Retina (tissue), 1 donor: ENCODE data around the gene TALDO1.

Experiments
- DNase-seq: peaks from one replicate; pipeline ENCODE4 v3.0.0-alpha.2; 2016

TALDO1 gene

DNA sequence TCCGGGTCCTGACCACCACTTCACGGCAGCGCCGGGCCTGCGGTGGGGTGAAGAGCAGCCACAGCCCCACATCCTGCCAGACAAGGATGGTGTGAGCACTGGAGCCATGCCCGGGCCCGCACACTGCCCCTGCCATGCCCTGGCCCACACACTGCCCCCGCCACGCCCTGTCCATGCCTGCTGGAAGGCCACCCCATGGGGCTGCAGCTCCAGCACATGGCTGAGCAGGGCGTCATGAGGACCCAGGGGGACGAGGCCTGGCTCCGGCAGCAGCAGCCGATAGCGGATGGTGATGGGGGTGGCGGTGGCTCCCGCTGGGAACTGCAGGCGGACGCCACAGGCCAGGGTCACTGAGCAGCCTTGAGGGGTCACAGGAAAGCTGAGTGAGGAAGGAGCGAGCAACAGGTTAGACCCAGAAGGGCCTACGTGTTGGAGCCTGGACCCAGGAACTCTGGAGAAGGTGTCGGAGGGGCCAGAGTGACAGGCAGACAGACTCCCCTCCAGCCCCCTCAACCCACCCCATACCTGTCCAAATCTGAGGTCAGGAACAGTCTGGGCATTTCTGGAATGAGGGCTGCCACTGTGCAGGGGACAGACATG lies 54.9 kb downstream of the TALDO1 start:
- no peak for DNase-seq

DNA sequence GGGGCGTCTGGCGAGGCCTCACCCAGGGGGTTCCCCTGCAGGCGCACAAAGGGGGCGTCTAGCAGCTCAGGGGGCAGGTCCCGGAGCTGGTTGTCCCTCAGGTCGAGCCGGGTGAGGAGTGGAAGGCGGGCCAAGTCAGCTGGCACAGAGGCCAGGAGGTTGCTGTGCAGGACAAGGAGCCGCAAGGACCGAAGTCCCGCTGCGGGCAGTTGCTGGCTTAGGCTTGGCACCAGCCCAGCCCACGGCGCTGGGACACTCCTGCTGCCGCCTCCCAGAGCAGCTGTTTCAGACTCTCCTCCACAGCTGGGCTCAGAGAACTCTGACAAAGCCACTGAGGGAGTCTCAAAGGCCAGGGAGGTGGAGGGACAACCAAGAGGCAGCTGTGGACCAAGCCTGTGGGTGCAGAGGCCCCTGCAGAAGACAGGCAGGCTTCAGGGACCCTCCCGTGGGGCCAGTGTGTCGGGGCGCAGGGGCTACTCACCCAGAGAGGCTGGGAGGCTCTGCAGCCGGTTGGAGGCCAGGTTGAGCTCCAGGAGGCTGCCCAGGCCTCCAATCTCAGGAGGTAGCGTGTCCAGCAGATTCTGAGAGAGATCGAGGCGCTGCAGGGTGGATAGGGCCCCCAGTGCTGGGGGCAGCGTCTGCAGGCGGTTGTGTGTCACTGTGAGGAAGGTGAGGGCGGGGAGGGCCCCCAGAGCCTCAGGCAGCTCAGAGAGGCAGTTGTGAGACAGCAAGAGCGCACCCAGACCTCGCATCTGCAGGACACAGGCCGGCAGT lies 55.6 kb downstream of the TALDO1 start:
- no peak for DNase-seq

DNA sequence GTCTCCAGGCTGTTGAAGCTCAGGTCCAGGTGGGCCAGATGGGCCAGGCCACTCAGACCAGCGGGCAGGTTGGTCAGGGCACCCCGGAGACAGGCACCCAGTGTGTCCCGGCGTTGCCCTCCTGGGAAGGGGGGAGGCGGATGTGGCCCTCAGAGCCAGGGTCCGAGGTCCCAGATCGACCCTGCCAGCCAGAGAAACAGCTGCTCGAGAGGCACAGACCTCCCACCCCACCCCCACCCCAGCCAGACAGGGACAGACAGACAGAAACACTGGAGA lies 56.1 kb downstream of the TALDO1 start:
- no peak for DNase-seq

DNA sequence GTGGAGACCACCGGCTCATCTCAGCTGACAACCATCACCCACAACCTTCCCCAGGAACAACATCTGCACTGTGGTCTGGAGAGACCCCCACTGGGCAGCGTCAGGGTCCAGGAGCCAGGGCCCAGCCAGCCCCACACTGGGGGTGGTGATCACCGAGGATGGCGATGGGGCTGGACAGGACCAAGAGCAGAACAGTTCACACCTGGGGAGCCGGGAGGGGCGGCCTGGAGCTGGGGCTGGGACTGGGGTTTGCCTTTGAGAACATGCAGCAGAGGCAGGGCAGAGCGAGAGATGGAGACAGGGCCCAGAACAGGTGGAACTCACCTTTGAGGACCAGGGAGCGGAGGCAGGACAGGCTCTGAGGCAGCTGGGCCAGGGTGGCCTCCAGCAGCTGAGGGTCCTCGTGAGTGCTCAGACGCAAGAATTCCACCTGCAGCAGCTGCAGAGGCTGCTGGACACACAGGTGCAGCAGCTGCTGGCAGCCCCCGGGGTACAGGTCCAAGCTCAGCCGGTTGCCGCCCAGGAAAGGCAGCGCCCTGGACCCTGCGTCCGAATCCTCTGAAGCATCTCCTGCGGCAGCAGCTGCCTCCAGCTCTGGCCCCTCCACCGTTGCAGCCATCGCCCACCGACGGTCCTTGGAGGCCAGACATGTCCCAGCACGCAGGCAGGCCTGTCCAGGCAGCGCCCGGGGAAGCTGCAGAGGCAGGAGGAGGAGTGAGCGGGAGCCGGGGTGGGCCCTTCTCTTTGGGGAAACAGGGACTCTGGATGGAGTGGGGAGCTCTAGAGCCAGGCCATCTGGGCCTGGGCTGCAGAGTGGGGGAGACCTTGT lies 56.7 kb downstream of the TALDO1 start:
- DNase-seq: no peak

DNA sequence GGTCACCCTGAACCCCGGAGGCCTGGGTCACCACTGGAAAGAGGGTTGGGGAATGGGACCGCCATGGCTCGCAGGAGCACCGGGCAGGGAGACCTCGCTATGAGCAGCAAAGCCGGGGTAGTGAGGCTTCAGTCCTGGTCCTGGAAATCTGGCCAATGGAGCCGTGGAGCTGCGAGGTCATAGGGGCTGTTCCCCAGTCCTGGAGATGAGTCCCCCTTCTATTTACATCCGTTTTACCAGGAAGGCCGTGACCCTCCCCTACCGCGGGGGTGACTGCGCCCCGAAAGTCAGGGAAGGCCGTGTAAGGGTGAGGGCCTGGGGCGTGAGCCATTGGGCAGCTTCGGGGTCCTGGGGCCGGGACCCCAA lies 57.3 kb downstream of the TALDO1 start:
- peak; percentile 48 for DNase-seq

DNA sequence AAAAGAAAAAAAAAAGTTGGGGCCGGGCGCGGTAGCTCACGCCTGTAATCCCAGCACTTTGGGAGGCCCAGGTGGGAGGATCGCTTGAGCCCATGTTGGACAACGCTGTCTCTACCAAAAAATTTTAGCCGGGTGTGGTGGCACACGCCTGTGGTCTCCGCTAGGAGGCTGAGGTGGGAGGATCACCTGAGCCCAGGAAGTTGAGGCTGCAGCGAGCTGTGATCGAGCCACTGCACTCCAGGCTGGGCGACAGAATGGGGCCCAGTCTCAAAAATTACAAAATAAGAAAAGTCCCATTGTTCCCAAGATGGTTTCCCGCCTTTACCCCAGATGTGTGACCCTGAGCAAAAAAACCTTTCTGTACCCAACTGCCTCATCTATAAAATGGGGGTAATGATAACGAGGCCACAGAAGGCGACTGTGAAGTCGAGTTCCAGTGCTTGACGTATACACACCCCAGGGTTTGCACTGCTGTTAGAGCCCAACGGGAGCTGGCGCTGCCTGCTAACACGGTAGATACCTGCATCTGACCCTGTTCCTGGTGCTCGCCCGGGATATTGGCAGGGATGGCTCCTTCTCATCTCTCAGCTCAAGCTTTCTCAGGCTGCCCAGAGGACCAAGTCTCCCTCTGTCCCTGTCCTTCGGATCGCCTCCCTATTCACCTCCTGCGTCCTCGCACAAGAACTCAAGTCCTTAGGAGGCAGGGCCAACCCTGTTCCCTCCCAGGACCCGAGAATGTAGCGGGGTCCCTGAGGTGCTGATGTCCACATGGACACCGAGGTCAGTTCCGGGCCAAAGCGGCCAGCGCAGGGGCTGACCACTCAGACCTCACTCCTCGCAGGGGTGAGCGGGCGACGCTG lies 61.4 kb downstream of the TALDO1 start:
- DNase-seq: no peak

DNA sequence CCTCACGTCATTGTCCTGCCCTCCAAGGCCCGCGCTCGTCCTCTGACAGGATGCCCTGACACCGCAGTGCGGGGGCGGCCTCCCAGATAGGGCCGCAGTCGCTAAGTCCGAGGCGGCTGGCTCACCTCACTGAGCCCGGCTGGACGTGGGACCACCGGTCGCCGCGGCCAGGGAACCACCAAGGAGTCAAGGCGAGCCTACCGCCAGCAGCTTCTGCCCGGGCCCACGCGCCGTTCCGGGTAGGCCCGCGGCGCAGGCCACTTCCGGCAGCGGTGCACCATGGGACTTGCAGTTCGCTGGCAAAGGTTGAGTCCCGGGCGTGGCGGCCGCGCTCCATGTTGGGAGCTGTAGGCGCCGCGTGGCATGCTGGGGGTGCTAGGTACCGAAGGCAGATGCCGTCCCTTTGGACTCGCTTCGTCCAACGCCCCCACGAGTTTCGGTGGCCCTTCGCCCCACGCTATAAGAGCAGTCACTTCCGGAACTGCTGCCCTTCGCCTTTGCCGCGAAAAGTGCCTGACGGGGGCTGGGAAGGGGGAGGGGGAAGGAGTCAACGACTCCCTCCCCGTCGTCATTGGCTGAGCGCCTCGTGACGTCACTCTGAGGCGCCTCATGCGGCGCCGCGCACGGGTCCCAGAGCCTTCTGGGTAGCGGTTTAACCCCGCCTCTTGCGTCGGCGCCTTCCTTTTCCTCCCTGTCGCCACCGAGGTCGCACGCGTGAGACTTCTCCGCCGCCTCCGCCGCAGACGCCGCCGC lies 62.2 kb downstream of the TALDO1 start, which contains the start of gene RPLP2:
RPLP2 (plus strand) TSS at position 681 of the 753 bp plus-strand sequence. CDS start 268 bp downstream, outside the sequence.
- peak; percentile 100 for DNase-seq

DNA sequence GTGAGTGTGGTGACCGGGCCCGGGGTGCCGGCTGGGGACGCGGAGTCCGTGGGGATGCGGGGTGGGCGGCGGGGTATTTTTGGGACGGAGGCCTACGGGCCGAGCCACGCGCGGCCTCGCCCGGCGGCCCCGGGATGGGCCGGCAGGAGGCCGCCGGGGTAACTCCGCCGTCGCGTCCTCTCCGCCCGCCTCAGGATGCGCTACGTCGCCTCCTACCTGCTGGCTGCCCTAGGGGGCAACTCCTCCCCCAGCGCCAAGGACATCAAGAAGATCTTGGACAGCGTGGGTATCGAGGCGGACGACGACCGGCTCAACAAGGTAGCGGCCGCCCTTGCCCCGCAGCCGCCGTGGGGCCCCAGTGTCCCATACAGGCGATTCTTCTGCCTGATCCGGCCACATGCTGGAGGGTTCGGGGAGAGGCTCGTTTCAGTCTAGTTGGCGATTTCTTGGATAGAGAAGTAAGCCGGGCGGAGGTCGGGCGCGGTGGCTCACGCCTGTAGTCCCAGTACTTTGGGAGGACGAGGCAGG lies 62.8 kb downstream of the TALDO1 start:
- DNase-seq: no peak

DNA sequence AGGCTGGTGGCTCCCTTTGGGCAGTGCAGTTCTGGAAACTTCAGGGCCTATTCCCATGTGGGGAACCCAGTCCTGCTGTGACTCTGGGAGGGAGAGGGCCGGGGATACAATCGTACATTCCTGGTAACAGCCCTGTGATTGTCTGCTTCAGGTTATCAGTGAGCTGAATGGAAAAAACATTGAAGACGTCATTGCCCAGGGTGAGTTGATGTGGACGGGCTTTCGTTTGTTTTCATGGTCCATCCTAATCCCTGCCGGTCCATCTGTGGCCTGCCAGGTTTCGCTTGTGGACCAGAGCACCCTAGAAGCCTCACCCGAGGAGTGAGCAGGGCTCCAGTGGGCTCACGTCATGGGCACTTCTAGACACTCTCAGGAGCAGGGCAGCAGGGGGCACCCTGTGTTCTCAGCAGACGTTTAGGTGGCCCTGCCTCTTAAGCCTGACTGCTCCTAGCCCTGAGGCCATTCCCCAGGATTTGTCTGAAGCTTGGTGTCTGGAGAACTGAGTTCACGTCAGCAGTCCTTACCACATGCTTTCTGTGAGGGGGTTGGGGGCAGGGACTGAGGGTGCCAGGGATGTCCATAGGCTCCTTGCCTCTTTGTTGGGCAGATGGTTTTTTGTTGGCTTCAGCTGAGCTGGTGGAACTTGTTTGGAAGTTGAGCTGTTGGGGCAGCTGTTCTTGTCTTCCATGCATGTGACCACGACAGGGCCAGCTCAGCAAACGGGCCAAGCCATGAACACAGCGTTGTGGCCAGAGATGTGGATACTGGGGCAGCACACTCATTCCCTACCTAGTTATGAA lies 64.4 kb downstream of the TALDO1 start:
- no peak for DNase-seq

DNA sequence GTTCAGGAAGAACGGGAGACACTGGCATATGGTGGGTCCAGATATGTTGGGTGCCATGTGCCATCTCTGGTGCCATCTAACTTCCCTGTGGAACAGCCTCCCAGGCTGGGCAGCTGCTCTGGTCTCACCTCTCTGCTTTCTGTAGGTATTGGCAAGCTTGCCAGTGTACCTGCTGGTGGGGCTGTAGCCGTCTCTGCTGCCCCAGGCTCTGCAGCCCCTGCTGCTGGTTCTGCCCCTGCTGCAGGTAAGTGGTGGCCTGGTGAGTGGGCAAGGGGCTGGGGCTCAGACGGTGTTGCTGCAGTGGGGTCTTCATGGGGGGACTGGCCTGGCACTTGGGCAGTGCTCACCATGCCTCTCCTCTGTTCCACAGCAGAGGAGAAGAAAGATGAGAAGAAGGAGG lies 65.1 kb downstream of the TALDO1 start:
- no peak for DNase-seq

DNA sequence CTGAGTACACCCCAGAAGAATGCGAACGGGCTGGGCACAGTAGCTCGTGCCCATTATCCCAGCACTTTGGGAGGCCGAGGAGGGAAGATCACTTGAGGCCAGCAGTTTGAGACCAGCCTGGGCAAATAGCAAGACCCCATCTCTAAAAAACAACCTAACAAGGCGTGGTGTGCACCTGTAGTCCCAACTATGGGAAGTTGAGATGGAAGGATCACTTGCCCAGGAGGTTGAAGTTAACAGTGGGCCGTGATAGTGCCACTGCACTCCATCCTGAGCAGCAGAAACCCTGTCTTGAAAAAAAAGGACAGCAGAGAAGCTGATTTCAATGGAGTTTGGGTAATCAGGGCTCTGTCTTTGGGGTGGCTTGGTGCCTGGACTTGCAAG lies 65.8 kb downstream of the TALDO1 start:
- no peak for DNase-seq

DNA sequence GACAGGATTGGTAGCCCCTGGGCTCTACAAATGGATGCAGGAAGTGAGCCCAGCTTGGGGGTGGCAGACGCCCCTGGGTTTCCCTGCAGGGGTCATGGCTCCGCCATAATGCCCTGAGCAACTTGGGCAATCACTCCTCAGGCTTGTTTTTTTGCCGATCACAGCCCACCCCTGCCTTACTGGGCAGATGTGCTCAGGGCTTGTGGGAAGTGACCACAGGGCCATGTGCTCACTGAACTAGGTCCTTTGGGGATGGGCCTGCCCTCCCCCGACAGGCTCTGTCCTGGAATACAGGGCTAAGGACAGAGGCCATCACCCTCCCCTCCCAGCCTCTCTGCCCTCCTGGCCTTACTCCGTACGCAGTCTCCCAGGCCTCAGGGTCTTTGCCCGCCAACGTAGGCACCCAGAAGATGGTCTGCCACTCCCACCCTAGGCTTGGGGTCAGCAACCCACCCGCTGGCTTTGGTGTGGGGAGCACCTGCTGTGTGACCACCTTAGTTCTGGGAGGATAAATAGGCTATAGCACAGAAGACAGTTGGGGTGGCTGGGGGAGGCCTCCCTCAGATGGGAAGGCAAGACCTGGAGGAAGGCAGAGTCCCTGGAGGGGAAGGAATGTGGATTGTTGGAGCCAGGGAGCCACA lies 66.3 kb downstream of the TALDO1 start:
- DNase-seq: no peak
